Endothelial cell of umbilical vein (primary cell): ENCODE measurements around the gene MCU. TPM values are rescaled to one million over a fixed set of nuclear protein-coding genes. Genes with fewer than 3 reads are reported as not detected.

Experiments
- BruUV-seq: library from RNA; stranded (reverse); fragments of 400-500 nt; replicated peaks from 2 replicates; lab custom pipeline; 2021; lab: Mats Ljungman, UMichigan
- CTCF ChIA-PET: fragments of 300-600, 350-600 bp; sonication (Branson Sonifier 250); formaldehyde crosslinking; loops from one replicate; lab custom pipeline; 2021; ENCODE audit warnings: antibody characterized with exemption, inconsistent platforms; lab: Charles Lee
- POLR2A ChIA-PET: fragments of 300-600, 350-600 bp; sonication (Branson Sonifier 250); formaldehyde crosslinking; loops from one replicate; lab custom pipeline; 2021; ENCODE audit warnings: antibody characterized with exemption, inconsistent platforms; lab: Charles Lee
- DNase-seq: peaks from one replicate; pipeline ENCODE4 v3.0.0-alpha.2; 2011; ENCODE audit warnings: low read depth, low spot score
- FAIRE-seq: peaks from 2 replicates; lab custom pipeline; 2011; peaks lifted over from hg19 to GRCh38; lab: Jason Lieb, UNC
- H2AFZ ChIP-seq: 2 replicates; pipeline ENCODE4 v1.6.0; 2012; ENCODE audit warnings: low read depth, low read length, control low read depth, inconsistent platforms
- H3K27ac ChIP-seq: 2 replicates; pipeline ENCODE4 v1.5.1; 2011; ENCODE audit warnings: low read depth, mild to moderate bottlenecking, control low read depth, low read length, moderate library complexity; ENCODE audit not compliant: insufficient read depth
- H3K27me3 ChIP-seq, 2 experiments: 2 replicates each; pipeline versions ENCODE4 v1.6.0 to v1.6.1; 2011; ENCODE audit warnings: low read length in 2 of 2, mixed read lengths in 1 of 2; ENCODE audit not compliant: control insufficient read depth in 2 of 2, insufficient read depth in 2 of 2
- H3K36me3 ChIP-seq, 2 experiments: 2 replicates in 1 of 2; 3 replicates in 1 of 2; pipeline ENCODE4 v1.5.1; 2011; ENCODE audit warnings: low read length in 2 of 2, mild to moderate bottlenecking in 1 of 2, moderate library complexity in 1 of 2; ENCODE audit not compliant: control insufficient read depth in 2 of 2, insufficient read depth in 2 of 2; ENCODE audit errors: extremely low read depth in 1 of 2
- H3K4me1 ChIP-seq: 3 replicates; pipeline ENCODE4 v1.5.1; 2011; ENCODE audit warnings: mild to moderate bottlenecking, low read length; ENCODE audit not compliant: control insufficient read depth, insufficient read depth; ENCODE audit errors: extremely low read depth
- H3K4me2 ChIP-seq: 2 replicates; pipeline ENCODE4 v1.6.1; 2011; ENCODE audit warnings: low read length, control low read depth, mixed read lengths; ENCODE audit not compliant: insufficient read depth
- H3K4me3 ChIP-seq, 3 experiments: fragments of 200-600 bp in 1 of 3; sonication (generic), shearing (Covaris generic) in 1 of 3; replicated peaks in 1 of 3; 2 replicates each; pipeline ENCODE4 v1.5.1; 2011 to 2016; ENCODE audit warnings: control low read depth in 3 of 3, low read length in 3 of 3, mild to moderate bottlenecking in 2 of 3, inconsistent platforms in 1 of 3, low read depth in 1 of 3, moderate library complexity in 1 of 3; ENCODE audit not compliant: insufficient read depth in 1 of 3
- H3K79me2 ChIP-seq: 2 replicates; pipeline ENCODE4 v1.6.0; 2012; ENCODE audit warnings: low read length, inconsistent platforms; ENCODE audit not compliant: control insufficient read depth, insufficient read depth
- H3K9ac ChIP-seq: replicated peaks from 2 replicates; pipeline ENCODE3; 2011; ENCODE audit warnings: low read length, control low read depth; ENCODE audit not compliant: insufficient read depth; ENCODE audit errors: extremely low read depth
- H3K9me1 ChIP-seq: replicated peaks from 3 replicates; pipeline ENCODE4 v1.6.0; 2011; ENCODE audit warnings: mild to moderate bottlenecking, low read length; ENCODE audit not compliant: control insufficient read depth, insufficient read depth; ENCODE audit errors: extremely low read depth
- H3K9me3 ChIP-seq: replicated peaks from 2 replicates; pipeline ENCODE4 v1.5.1; 2012; ENCODE audit warnings: low read length, inconsistent platforms; ENCODE audit not compliant: control insufficient read depth, insufficient read depth
- H4K20me1 ChIP-seq: replicated peaks from 2 replicates; pipeline ENCODE3; 2011; ENCODE audit warnings: mild to moderate bottlenecking, low read length; ENCODE audit not compliant: control insufficient read depth, insufficient read depth; ENCODE audit errors: extremely low read depth
- EZH2 ChIP-seq: IDR thresholded peaks from 2 replicates; pipeline ENCODE4 v1.6.1; 2012; ENCODE audit warnings: borderline replicate concordance, low read depth, mild to moderate bottlenecking, moderate library complexity, low read length, inconsistent platforms; ENCODE audit not compliant: severe bottlenecking
- FOS ChIP-seq: IDR thresholded peaks from 2 replicates; pipeline ENCODE4 v1.6.1; 2011; ENCODE audit warnings: mild to moderate bottlenecking, low read length, moderate library complexity, borderline replicate concordance; ENCODE audit not compliant: insufficient read depth
- GATA2 ChIP-seq: IDR thresholded peaks from 2 replicates; pipeline ENCODE4 v1.7.0; 2011; ENCODE audit warnings: low read depth, mild to moderate bottlenecking, moderate library complexity, mixed read lengths, low read length; ENCODE audit not compliant: insufficient read length, insufficient read depth
- JUN ChIP-seq: IDR thresholded peaks from 2 replicates; pipeline ENCODE4 v1.6.1; 2011; ENCODE audit warnings: borderline replicate concordance, low read depth; ENCODE audit not compliant: insufficient read length, insufficient read depth
- MYC ChIP-seq: IDR thresholded peaks from one replicate; pipeline ENCODE4 v1.6.1; 2011; ENCODE audit warnings: mild to moderate bottlenecking, low read depth, low read length
- POLR2A ChIP-seq: IDR thresholded peaks from 2 replicates; pipeline ENCODE4 v1.6.1; 2012; ENCODE audit warnings: low read depth, mild to moderate bottlenecking, control low read depth, low read length
- POLR2AphosphoS5 ChIP-seq: IDR thresholded peaks from 2 replicates; pipeline ENCODE4 v1.6.1; 2012; ENCODE audit warnings: low read depth, mild to moderate bottlenecking, control low read depth, low read length, moderate library complexity; ENCODE audit not compliant: insufficient read depth
- dilution Hi-C: fragments of 300-500 bp; cut with MboI; formaldehyde crosslinking; loops from one replicate; pipeline ENCODE4 v1.15.0; 2019; ENCODE audit warnings: low sequenced_read_pairs; ENCODE audit not compliant: extremely low pct_ligation_motif_present
- intact Hi-C: fragments of 100-400 bp; cut with micrococcal nuclease; formaldehyde crosslinking; loops from one replicate; pipeline ENCODE4 v1.10.0; 2022
- polyA plus RNA-seq, 4 experiments: library from polyadenylated mRNA; depleted of rRNA in 3 of 4; stranded (reverse) in 3 of 4; unstranded in 1 of 4; fragments of >200 nt; gene quantifications; 2 replicates each; pipeline versions ENCODE4 v1.2.1 to v1.2.3, GENCODE V29; 2011 to 2012; ENCODE audit warnings: missing spikeins in 1 of 4
- total RNA-seq: library from RNA; stranded (reverse); gene quantifications from 2 replicates; pipeline ENCODE4 v1.2.3, GENCODE V29; 2021
- TF ChIP-seq, protein P1 (sequence below): IDR thresholded peaks from 2 replicates; pipeline ENCODE4 v1.6.1; 2011; ENCODE audit not compliant: insufficient read depth, insufficient read length
- TF ChIP-seq, protein P2 (sequence below), 2 donors: IDR thresholded peaks; 1 replicate in 1 of 2; 2 replicates in 1 of 2; pipeline ENCODE4 v1.5.1; 2011; ENCODE audit warnings: low read length in 2 of 2, mild to moderate bottlenecking in 2 of 2, moderate library complexity in 2 of 2, control low read depth in 1 of 2, inconsistent platforms in 1 of 2, low read depth in 1 of 2; ENCODE audit not compliant: insufficient read depth in 1 of 2; ENCODE audit errors: extremely low read depth in 1 of 2

Gene MCU
- total and polyA plus RNA-seq, 2 donors (not counting 3 experiments of a cell fraction or from before 2014, with no cell fraction given): 25.2 to 37.2 TPM

DNA sequence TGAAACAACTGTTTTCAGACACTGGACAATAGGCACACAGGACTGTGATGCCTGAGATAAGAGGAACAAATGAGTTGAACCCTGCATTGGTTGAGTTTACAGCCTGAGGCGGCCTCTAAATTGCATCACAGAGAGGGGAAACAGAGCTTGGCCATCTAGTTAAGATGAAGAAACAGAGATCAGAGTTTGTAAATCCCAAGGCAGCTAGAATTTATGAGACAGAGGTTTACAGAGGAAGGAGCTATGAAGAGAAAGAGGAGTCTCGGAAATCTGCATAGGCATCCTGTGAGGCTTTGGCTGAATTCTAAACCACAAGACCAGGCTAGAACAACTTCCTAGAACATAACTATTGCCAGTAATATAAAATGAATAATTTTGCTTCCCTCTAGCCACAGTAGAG, 160.6 kb downstream of the MCU start:
- FAIRE-seq (no peak), DNase-seq (no peak)
- Histone ChIP-seq H3K4me2 (no peak overlapping the region), H3K9me1 (no peaks in the 10 kb centered on the region), H3K27me3 (no peaks in the 10 kb centered on the region), H4K20me1 (no peaks in the 10 kb centered on the region), H3K9ac (no peak overlapping the region), H3K4me1 (no peaks in the 10 kb centered on the region), H3K27ac (no peak overlapping the region), H3K4me3 (no peak overlapping the region), H2AFZ (no peak overlapping the region), H3K36me3 (no peaks in the 10 kb centered on the region), H3K79me2 (no peaks in the 10 kb centered on the region), H3K9me3 (no peaks in the 10 kb centered on the region)
- intact Hi-C loops (no loop called here), dilution Hi-C loops (no loop called here)
- TF ChIP-seq POLR2AphosphoS5 (no peak), POLR2A (no peak), MYC (no peak), EZH2 (no peak), GATA2 (no peak), JUN (no peak), FOS (no peak)
- TF ChIP-seq, protein P1, sequence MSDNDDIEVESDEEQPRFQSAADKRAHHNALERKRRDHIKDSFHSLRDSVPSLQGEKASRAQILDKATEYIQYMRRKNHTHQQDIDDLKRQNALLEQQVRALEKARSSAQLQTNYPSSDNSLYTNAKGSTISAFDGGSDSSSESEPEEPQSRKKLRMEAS: no peak
- TF ChIP-seq, protein P2, sequence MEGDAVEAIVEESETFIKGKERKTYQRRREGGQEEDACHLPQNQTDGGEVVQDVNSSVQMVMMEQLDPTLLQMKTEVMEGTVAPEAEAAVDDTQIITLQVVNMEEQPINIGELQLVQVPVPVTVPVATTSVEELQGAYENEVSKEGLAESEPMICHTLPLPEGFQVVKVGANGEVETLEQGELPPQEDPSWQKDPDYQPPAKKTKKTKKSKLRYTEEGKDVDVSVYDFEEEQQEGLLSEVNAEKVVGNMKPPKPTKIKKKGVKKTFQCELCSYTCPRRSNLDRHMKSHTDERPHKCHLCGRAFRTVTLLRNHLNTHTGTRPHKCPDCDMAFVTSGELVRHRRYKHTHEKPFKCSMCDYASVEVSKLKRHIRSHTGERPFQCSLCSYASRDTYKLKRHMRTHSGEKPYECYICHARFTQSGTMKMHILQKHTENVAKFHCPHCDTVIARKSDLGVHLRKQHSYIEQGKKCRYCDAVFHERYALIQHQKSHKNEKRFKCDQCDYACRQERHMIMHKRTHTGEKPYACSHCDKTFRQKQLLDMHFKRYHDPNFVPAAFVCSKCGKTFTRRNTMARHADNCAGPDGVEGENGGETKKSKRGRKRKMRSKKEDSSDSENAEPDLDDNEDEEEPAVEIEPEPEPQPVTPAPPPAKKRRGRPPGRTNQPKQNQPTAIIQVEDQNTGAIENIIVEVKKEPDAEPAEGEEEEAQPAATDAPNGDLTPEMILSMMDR (IDR thresholded peaks at IDR 0.05; ENCODE audit: extremely low read depth in 1 of 2, insufficient read depth in 1 of 2, low read depth in 1 of 2, low read length in 2 of 2): no peak
- ChIA-PET CTCF (interaction anchor here (1.1 kb wide), 1 partner anchor 15 kb away, joined by 4 read pairs; no protein-coding TSS in a partner anchor), POLR2A (no interaction called here)
- BruUV-seq: no TSS peak
